Putamen (tissue), 1 donor: ENCODE measurements around the gene TSPAN4.

Source experiments
- DNase-seq: peaks from one replicate; pipeline ENCODE4 v3.0.0-alpha.2; 2016; ENCODE audit warnings: low spot score

Gene TSPAN4

DNA sequence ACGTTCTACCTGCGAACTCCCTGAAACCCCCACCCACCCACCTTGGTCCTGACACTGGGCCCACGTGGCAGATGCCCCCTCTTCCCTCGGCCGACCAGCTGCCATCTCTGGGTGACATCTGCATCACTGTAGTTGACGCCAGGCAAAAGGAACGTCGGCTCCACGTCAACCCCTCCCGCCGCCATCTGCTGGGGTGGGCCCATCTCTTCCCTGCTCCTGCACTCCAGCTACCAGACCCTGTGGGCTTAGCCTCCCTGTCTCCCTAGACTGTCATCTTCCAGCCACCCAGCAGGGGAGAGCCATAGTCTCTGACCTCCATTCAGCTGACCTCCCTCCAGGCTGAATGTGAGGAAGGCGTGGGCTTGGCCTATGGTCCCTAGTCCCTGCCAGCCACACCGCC lies 46.6 kb downstream of the TSPAN4 start:
- no peak for DNase-seq

DNA sequence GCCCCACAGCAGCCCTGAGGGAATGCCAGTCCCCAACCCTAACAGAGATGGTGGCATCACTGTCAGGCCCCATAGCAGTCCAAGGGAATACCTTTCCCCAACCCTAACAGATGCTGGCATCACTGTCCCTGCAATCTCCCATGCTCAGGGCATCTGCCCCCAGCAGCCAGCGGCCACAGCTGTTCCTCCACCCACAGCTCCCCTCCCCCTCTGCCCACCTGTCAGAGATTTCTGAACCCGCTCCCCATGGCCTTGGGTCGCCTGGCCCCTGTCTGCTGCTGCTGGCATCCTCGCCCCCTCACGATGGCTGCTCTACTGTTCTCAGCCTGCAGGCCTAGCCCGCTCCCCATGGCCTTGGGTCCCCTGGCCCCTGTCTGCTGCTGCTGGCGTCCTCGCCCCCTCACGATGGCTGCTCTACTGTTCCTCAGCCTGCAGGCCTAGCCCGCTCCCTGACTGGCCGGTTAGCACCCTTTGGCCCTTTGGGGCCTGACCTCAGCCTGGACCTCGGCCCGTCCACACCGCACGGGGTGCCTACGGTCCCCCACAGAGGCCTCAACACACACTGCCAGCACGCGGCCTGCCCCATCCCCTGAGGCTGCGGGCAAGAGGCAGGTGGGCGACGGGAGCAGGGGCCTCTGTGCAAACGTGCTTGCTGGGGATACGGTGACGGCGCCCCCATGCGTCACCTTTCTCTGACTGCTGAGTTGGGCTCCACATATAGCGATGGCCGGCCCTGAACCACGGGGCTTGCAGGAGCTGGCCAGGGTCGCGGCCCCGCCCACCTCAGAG lies 47.2 kb downstream of the TSPAN4 start:
- no peak for DNase-seq

DNA sequence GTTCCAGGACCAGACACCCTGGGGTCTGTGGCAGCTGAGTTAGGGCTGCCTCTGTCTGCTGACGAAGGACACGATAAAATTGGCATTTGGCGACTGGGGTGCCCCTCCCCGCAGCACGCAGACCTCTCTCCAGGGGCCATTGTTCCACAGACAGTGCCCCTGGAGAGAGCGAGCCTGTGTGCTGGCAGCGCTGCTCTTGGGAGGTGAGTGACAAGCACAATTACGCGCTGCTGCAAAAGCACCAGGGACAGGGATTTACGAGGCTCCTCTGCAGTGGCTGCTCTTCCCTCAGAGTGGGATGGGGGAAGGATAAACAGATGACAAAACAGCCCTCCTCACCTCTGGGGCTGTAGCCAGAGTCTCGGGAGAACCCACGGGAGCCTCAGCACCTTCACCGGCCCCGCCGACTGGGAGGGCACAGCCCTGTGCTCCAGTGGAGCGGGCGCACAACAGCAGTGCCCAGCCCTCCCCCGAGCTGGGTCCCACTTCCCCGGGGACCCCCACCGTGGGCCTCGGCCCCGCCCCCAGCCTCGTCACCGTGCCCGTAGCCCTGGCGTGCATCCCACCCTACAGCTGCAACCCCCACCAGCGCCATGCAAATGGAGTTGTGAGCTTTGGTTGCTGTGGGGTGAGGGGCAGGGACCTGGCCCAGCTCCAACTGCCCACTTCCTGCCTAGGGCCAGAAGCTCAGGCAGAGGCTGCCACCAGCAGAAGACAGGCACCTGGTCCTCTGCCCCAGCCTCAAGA lies 48.3 kb downstream of the TSPAN4 start:
- no peak for DNase-seq

DNA sequence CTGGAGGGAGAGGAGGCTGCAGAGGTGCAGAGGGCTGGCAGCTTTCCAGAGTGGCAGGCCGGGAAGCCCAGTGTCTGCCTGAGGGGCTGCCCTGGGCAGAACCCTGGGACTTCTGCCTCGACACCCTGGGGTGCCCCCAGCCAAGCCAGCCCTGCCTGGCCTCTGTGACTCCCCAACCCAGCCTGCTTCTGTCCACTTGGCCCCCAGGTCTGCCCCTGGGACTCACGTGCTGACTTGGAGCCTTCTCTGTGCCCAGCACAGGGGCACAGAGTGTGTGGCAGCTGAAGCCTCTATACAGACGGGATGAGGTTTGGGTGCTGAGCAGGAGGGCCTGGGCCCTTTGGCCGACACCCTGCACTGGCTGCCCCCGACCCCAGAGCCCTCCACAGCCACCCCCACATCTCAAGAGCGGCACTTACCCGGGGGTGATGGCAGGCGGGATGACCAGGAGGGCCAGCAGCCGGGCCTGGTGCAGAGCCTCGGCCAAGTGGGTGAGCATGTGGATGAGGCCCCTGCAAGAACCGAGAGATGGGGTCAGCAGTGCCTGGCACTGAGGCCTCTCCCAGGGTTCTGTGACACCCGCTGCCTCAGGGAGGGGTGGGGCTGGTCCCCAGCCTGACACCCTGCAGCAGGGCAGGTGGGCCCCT lies 50.5 kb downstream of the TSPAN4 start:
- no peak for DNase-seq

- no peak for DNase-seq
Measured at GRCh38 chr11:894575-895201, 52.0 kb downstream of the TSPAN4 start.

GRCh38 chr11:895331-896110 lies 52.9 kb downstream of the TSPAN4 start:
- no peak for DNase-seq

GRCh38 chr11:897253-898142 lies 54.8 kb downstream of the TSPAN4 start:
- no peak for DNase-seq

GRCh38 chr11:898143-898511 lies 55.5 kb downstream of the TSPAN4 start:
- no peak for DNase-seq

- no peak for DNase-seq
Measured at GRCh38 chr11:898540-899190, 56.0 kb downstream of the TSPAN4 start.

DNA sequence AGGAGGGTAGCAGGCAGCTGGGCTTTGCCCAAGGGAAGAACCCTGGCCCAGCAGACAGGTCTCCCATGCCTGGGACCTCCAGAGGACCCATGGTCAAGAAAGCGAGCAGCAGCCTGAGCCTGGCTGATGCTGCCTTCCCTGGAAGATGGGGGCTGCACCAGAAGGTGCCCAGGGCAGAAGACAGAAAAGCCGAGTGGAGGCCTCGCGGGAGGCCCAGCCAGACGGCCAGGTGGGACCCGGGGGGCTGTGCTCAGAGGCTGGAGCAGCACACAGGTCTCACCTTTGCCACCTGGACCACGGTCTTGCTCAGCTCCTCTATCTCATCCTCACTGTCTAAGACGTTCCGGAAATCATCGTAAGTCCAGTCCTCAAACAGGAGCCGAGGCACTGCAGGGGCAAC lies 57.1 kb downstream of the TSPAN4 start:
- no peak for DNase-seq

DNA sequence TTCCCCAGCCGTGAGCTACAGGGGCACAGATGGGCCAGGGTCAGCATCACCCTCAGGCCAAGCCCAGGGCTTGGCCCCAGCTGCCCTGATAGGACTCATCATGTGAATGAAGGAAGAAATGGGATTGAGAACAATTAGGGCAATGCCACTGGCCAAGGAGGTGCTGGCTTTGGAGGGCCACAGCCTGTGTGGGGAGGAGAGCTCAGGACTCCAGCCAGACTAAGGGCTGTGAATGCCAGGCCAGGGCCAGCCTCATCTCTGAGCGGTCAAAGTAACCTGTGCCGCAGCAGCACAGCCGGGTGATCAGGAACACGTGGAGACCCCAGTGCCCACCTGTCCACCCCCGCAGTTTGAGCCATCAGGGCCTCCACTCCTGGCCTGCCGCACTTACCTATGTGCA lies 57.9 kb downstream of the TSPAN4 start:
- DNase-seq: no peak

DNA sequence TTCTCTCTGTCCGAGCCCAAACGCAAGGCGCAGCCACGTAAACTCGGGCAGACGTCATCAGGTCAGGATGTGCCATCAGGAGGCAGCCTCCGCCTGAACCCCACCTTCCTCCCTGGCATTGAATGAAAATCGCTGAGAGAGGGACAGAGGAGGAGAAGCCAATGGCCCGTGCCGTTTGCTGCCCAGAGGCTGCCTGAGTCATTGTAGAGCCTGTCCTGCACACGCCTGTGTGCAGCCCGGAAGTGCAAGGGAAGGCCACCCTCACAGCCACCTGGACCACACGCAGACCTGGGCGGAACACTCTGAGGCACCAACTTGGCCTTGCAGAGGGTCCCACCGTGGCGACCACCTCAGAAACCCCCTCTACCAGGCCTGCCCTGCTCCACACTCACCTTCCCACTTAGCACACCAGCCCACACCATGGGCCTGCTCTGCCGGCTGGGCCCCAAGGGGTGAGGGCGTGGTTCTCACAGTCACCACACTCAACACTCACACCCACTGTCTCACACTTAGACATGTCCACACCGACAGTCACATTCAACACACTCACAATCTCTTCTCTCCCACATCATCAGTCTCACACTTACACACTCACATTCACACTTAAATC lies 58.9 kb downstream of the TSPAN4 start:
- no peak for DNase-seq

GRCh38 chr11:904380-904779 lies 61.7 kb downstream of the TSPAN4 start:
- no peak for DNase-seq

- no peak for DNase-seq
Measured at GRCh38 chr11:905952-906351, 63.3 kb downstream of the TSPAN4 start.

DNA sequence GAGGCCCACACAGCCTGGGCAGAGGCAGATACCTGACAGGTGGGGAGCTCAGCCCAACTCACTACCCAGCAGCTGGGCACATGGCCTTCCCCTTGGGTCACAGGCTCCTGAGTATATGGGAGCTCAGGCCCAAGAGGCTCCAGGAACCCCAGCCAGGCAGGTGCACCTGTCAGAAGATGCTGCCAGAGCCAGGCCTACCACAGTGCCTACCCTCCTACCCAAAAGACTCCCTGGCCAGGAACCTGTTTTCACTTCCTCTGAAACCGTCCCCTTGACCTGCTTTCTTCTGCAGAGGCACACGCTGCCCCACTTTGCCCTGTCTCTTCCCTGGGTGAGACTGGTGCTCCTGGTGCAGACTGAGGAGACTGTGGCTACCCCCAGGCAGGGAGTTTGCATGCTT lies 65.0 kb downstream of the TSPAN4 start:
- no peak for DNase-seq

DNA sequence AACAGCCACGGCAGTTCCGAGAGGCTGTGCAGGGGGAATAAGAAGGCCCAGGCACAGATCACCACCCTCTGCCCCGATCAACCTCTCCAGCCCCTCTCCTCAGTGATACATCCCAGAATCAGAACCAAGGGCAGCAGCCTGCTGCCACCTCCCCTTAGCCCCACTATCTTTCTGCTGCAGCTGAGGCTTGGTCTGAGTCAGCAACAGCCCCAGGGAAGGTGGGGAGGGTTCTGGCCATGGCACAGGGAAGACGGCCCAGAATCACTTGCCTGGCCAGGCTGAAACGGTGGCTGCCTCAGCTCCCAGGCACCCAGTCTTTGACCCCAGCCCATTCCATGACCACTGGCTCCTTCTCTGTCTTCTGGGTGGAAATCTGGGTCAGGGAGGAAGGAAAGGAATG lies 65.6 kb downstream of the TSPAN4 start:
- no peak for DNase-seq

DNA sequence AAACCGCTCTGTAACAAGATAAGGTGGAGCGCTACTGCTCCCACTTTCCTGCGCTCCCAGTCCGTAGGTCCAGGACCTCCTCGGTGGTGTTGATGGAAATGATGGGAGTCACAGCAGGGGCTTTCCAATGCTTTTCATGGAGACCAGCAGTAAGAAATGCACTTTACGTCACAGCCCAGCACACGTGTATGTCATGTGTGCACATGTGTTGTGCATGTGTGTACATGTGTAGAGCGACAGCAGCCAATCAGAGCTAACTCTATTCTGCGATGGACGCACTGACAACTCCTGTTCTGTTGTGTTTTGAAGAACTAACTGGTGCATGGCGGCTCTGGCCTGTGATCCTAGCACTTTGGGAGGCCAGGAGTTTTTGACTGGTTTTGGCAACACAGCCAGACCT lies 66.8 kb downstream of the TSPAN4 start:
- DNase-seq: no peak

- DNase-seq: no peak
Measured at GRCh38 chr11:910044-910588, 67.5 kb downstream of the TSPAN4 start.

DNA sequence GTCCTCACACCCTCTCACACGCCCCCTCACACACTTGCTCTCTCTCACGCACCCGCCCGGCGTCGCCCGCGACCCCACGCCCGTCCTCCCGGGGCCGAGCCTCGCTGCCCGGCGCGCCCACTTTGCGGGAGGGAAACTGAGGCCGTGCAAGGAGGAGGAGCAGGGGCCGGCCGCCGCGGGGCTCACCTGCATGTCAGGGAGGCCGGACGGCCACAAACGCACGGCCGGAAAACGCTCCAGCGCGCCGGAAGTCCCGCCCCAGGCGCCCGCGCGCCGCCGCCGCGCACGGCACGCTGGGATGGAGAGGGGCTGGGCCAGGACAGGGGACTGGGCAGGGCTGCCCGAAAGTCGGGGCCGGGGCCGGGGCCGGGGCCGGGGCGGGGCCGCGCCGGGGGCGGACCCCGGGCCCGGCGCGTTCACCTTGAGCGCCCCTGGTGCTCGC lies 68.0 kb downstream of the TSPAN4 start, which contains the start of gene CHID1:
CHID1 (minus strand) TSS at position 222 of the 442 bp plus-strand sequence. CDS start 5,994 bp downstream, outside the sequence.
- peak; percentile 82 for DNase-seq
